HG03469 (cell line): ENCODE results near the gene HEBP2.

ENCODE experiments used
- ATAC-seq: cut with Tn5 transposase; IDR thresholded peaks from one replicate; pipeline ENCODE4 v1.9.1; 2021; ENCODE audit warnings: mild to moderate bottlenecking, moderate library complexity, moderate number of reproducible peaks; ENCODE audit not compliant: unreplicated experiment

HEBP2 gene

GRCh38 chr6:138396709-138397108, 7.3 kb upstream of the HEBP2 start:
- ATAC-seq = no peak

DNA sequence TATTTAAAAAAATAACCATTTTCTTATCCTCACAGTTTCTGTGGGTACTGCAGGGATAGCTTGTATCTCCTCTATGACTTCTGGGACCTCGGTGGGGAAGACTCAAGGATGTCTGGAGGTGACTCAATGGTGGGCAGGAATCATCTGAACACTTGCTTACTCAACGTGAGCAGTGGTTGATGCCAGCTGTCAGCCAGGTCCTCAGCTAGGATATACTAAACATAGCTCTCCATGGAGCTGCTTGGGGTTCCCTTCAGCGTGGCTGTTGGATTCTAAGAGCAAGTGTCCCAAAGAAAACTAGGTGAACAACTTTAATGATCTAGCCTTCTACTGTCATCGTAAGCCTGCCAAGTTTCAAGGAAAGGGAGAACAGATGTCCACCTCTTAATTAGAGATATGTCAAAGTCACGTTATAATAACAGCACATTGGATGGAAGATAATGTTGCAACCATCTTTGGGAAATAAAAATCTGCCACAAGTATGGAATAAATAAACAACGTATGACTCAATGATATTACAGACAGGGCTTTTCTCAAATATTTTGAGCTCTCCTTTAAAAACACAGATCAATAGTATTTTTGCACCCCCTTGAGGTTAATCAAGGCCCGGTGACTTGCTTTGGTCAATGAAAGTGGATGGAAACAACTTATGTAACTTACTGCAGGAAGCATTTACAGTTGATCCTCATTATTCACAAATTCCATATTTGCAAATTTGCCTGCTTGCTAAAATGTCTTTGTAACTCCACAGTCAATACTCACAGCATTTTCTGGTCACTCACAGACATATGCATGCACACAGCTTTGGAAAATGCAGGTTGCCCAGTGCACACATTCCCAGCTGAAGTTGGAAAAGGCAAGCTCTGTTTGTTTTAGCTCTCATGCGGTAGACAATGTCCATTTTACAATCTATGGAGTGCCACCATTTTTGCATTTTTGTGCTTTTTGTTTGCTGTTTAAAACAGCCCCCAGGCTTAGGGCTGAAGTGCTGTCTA, 6.6 kb upstream of the HEBP2 start:
- no peak for ATAC-seq

DNA sequence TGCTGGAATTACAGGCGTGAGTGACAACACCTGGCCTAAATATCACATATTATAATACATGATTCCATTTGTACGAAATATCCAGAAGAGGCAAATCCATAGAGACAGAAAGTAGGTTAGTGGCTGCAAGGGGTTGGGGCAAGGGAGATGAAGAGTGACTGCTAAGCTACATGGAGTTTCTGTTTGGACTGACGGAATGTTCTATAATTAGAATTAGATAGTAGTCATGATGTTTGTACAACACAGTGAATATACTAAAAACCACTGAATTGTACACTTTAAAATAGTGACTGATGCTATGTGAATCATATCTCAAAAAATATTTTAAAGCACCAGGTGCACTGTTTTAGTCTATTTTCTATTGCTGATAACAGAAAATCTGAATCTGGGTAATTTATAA, 3.7 kb upstream of the HEBP2 start:
- ATAC-seq = no peak

DNA sequence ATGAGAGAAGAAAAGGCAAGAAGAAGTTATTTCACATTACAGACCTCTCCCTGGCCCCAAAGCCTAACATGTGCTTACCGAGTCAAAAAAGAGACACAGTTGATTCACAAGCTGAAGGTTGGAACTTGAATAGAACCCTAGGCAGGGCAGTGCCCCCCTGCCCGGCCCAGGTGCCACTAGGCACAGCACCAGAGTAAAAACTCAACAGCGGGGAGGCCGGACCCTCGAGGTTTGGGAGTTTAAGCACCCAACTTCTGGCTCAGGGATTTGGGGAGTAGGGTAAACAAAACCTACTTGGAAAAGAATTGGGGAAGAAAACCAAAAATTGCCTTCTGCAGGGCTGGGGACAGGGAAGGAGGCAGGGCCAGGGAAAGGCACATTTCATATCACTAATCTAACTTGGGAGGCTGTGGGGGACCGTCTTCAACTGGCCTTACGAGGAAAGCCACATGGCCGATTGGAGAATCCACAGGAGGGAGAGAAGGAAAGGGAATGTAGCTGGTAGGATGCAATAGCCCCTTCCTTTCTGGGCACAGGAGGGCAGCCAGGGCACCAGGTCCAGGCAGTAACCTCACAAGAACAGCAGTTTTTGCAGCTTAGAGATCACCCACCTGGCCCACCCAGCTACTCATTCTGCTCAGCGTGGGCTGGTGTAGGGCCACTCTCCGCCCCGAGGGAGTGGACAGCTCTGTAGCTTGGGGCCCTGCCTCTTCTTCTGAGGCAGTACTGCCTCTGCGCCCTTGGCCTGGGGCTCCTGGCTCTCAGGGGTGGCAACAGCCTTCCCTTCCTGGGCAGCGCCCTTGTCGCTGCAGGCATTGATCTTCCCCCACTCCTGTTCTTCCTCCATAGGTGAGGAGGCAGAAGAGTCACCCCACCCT, 1.8 kb upstream of the HEBP2 start:
- no peak for ATAC-seq

DNA sequence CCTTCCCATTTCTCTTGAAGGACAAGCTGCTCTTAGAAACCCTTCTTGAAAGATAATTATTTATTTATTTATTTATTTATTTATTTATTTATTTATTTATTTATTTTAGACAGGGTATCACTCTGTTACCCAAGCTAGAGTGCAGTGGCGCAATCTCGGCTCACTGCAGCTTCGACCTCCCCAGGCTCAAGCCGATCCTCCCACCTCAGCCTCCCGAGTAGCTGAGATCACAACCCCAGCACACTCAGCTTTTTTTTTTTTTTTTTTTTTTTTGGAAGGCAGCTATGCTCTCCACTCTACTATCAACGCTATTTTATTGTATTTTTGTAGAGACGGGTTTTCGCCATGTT, 1.2 kb upstream of the HEBP2 start:
- no peak for ATAC-seq

GRCh38 chr6:138403324-138403800, 661 bp upstream of the HEBP2 start:
- no peak for ATAC-seq

DNA sequence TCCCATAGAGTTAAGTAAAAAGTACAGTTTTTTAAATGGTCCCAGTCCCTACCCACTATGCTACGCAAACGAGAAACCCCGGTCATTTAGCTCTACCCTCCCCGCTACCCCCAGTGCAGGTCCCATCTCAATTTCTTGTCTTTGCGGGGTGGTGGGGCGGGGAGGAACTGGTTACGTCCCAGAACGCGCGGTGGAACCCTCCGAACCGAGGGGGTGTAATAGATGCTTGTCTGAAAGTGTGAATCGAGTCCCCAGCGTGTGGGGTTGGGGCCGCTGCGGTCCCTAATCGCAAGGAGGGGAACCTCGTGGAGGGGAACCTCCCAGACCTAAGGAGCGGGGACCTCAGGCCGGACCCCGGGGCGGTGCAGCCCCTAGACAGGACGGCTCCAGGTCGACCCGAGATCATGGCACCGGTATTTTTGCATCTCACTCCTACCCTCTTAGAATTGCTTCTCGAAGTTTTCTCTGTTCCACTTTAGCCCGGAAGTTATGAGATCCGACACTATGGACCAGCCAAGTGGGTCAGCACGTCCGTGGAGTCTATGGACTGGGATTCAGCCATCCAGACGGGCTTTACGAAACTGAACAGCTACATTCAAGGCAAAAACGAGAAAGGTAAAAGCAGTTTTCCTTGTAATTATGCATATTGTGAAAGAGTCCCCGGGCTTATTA, 779 bp downstream of the HEBP2 start:
- ATAC-seq = no peak

DNA sequence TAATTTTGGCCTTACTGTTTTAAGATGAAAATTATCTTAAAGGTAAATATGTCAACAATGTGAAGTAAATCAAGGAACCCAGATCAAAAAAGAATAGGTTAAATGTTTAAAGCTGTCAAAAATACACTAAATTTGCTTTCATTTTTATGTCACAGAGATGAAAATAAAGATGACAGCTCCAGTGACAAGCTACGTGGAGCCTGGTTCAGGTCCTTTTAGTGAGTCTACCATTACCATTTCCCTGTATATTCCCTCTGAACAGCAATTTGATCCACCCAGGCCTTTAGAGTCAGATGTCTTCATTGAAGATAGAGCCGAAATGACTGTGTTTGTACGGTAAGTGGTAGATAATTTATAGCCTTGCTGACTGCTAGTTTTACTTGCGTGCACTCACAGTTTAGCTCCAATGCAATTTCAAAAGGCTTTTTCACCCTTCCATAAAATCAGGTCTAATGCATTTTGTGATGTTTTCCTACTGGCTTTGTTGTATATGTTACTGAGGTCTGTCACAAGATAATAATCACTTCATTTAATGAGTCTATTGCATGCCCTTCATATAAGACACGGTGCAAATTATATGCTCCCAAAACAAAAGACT, 1.9 kb downstream of the HEBP2 start:
- no peak for ATAC-seq

DNA sequence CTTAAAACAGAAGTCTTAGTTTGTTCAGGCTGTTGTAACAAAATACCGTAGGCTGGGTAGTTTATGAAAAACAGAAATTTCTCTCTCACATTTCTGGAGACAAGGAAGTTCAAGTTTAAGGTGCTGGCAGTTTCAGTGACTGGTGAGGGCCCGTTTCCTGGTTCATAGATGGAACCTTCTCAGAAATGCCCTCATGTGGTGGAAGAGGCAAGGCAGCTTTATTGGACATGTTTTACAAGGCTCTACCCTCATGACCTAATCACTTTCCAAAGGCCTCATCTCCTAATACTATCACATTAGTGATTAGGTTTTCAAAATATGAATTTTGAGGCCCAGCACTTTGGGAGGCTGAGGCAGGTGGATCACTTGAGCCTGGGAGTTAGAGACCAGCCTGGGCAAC, 2.4 kb downstream of the HEBP2 start:
- no peak for ATAC-seq

DNA sequence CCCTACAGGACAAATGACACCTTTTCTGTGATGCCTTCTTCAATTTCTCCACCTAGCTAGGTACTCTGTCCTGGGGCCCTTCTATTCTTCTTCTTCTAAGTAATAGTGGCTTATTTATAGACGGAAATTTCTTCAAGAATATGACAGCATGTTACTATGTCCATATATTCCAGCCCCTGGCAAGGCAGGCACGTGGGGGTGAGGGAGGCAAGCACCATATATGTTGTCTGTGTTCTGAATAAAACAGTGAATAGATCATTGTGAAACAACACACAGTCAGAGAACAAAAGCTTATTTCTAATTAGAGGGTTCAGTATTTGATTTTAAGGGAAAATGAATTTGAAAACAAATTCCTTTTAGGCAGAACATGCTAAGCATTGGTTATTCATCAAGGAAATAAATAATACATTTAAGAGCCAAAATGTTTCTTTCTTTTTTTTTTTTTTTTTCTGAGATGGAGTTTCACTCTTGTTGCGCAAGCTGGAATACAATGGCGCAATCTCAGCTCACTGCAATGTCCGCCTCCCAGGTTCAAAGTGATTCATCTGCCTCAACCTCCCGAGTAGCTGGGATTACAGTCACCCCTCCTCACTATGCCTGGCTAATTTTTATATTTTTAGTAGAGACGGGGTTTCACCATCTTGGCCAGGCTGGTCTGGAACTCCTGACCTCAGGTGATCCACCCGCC, 6.2 kb downstream of the HEBP2 start:
- no peak for ATAC-seq

DNA sequence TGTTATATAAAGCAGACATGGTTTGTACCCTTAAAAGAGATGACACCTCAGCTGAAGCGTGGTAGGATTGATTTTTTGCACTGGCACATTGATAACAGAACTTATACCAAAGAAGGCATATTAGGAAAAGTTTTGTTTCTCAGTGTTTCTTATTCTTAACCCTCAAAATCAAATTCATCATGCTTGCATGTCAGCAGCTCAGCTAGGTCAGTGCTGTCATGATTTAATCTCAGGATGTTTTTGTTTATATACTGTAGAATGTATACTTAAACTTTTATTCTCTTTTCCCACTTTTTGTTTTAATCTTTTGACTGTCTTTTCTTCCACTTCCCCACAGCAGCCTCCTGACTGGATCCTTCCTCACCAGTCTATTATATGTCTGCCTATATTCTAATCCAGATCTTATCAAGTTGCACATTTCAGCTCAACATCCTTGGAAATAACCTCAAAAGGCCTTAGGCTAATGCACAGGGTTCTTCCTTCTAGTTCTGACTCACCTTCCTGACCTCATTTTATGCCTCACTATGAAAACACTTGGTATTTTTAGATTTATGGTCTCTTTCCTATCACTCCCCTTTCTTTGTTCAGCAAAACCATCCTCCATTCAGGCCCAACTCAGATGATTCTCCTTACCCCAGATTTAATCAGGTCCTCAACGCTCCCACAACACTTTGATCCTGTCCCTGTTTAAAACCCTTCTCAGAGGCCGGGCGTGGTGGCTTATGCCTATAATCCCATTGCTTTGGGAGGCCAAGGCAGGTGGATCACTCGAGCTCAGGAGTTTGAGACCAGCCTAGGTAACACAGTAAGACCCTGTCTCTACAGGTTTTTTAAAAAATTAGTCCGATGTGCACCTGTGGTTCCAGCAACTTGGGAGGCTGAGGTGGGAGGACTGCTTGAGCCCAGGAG, 7.2 kb downstream of the HEBP2 start:
- ATAC-seq = no peak

DNA sequence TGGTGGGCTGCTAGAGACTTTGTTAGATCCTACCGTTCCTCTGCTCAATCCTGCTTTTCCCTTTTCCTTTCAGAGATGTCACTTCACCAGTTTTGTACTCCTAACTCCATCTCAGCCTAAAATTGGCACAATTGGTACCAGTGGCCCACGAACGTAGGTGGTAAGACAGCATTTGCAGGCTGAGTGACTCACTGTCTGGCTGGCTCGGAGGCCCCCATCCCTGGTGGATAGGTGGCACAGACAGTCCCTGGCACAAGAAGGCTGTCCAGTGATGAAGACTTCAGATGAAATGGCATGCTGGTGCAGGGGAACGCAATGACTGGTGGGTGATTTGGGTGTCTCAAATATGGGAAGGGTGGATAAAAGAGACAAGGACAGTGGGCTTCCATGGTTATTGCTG, 11.1 kb downstream of the HEBP2 start:
- ATAC-seq = no peak

DNA sequence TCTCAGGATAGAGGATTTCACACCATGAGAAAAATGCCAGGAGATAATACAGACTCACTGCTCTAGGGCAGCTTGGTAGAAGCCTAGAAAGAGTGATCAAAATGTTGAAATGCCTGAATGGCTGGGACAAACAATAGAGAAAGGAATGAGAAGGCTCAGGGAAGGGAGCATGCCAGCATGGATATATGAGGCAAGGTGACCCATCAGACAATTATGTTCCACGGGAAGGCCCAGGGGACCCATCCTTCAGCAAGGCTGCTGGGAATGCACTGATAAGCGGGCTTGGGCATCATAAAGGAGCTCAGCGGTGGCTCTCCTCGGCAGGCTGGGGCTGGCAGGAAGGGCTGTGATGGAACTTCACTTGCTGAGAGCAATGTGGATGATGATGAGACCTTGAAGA, 12.2 kb downstream of the HEBP2 start:
- no peak for ATAC-seq

DNA sequence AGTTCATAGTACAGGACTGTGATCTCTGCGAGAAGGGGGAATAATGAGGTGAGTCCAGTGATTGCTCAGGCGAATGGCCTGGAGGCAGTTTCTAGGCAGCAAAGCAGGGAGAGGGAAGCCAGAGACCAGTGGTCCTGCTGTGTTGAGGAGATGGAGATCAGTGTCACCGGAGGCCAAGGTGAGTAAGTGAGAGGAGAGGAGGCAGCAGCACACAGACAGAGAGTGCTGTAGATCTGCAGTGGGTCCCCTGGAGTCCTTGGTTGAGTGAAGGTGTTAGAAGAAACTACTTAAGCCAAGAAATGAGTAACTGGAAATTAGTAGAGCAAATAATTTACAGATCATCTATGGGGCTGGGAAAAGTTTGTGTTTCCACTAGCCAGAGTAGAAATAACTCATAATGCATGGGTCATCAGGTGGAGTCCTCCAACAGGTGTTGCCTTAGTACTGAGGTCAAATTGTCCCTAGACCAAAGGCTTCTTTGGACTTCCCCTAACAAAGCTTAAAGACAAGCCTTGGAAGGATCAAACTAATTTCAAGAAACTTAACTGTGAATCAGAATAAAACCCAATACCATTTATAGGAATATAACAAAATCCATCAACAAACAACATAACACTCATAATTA, 13.6 kb downstream of the HEBP2 start:
- ATAC-seq = no peak

GRCh38 chr6:138418118-138418742, 14.2 kb downstream of the HEBP2 start:
- ATAC-seq = no peak

GRCh38 chr6:138419766-138420165, 15.7 kb downstream of the HEBP2 start:
- ATAC-seq = no peak

- ATAC-seq = no peak
These were observed 16.3 kb downstream of the HEBP2 start for GRCh38 chr6:138420356-138420755.

GRCh38 chr6:138421089-138421488, 17.1 kb downstream of the HEBP2 start:
- no peak for ATAC-seq
